HFF-Myc (cell line): Measurements from ENCODE around the gene ATP5PB.

Experiments used
- DNase-seq: peaks from one replicate; pipeline ENCODE4 v3.0.0-alpha.2; 2011; ENCODE audit warnings: low read depth; ENCODE audit errors: extremely low read depth
- H3K4me3 ChIP-seq: replicated peaks from 2 replicates; pipeline ENCODE4 v1.5.1; 2011; ENCODE audit warnings: low read depth, mild to moderate bottlenecking, control low read depth, low read length
- TF ChIP-seq, protein P1 (sequence below): IDR thresholded peaks from 2 replicates; pipeline ENCODE4 v1.5.1; 2012; ENCODE audit warnings: mild to moderate bottlenecking, low read depth, low read length, control low read depth; ENCODE audit errors: missing control alignments

ATP5PB gene

DNA sequence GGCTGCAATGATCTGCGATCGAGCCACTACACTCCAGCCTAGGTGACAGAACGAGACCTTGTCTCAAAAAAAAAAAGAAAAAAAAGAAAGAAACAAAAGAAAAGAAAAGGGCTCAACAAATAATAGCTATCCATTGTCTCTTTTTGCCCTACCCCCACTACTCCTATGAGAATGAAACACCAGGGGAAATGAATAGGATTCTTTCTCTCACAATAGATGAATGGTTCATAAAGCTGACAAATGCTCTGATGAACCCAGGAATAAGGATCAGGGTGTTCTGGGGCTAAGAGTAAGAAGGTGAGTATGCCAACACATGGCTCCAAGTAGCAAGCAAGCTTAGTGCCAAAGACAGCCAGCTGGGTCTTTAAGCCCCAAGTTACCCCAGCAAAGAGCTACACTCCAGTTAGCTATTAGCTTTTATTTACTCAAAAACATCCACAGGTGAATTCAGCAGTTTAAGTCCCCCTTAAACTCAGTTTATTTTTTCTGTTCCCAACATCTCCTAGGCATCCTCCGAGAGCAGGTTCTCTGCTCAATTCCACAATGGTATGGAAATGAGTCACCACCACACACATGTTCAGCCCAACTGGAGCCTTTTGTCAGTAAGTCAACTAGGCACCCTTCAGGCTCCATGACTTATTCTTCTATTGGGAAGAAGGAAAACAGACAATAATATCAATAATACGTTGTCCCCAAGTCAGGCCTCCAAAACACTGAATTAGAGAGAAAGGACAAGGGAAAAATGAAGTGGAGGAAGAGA lies 49.9 kb downstream of the ATP5PB start:
- TF ChIP-seq, protein P1, sequence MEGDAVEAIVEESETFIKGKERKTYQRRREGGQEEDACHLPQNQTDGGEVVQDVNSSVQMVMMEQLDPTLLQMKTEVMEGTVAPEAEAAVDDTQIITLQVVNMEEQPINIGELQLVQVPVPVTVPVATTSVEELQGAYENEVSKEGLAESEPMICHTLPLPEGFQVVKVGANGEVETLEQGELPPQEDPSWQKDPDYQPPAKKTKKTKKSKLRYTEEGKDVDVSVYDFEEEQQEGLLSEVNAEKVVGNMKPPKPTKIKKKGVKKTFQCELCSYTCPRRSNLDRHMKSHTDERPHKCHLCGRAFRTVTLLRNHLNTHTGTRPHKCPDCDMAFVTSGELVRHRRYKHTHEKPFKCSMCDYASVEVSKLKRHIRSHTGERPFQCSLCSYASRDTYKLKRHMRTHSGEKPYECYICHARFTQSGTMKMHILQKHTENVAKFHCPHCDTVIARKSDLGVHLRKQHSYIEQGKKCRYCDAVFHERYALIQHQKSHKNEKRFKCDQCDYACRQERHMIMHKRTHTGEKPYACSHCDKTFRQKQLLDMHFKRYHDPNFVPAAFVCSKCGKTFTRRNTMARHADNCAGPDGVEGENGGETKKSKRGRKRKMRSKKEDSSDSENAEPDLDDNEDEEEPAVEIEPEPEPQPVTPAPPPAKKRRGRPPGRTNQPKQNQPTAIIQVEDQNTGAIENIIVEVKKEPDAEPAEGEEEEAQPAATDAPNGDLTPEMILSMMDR, result no peak
- no peak for DNase-seq
- no peak overlapping the region for H3K4me3 ChIP-seq

DNA sequence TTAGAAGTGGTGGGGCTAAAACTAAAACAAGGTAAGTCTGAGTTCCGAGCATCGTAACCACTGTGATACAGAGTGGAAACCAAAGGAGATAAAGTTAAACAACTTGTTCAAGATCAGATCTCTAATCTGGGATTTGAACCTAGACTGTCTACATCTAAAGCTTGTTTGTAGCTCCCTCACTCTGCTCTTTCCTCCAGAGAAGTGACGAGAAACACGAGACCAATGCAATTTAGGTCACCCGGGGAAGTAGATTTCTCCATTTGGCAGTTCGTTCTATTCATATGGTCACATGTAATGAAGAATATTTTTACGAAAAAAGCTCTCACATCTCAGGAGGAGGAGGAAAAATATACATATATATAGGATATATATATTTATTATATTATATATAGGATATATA lies 52.4 kb downstream of the ATP5PB start:
- TF ChIP-seq, protein P1, result no peak
- H3K4me3 ChIP-seq, result no peak overlapping the region
- no peak for DNase-seq

DNA sequence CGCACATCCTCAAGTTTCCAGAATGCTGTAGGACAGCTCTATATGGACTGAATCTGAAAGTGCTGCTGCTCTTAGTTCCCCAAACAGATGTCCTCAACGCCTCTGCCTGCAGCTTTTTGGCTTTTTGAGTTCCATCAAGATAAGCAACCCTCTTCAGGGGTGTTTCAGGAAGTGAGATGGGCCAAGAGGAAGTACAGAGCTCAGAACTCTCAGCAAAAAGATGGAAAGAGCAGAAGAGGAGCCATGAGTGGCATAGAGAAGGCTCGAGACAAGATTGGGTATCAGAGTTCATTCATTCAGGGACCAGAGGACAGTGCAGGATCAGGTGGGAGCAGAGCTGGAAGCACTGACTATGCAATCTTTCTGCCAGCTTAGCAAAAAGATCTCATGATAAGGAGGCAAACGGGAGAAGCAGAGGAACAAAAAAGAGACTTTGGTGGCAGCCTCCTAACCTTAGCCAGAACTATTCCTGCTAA lies 54.4 kb downstream of the ATP5PB start, which contains the start of the genes ADORA3 and TMIGD3:
ADORA3 (minus strand) TSS at position 49 of the 476 bp plus-strand sequence. CDS start 279 bp downstream, outside the sequence.
TMIGD3 (minus strand) TSS at position 49 of the 476 bp plus-strand sequence. CDS start 279 bp downstream, outside the sequence.
- no peak for DNase-seq
- TF ChIP-seq, protein P1, result no peak
- no peak within 1 kb of the TSS for H3K4me3 ChIP-seq

DNA sequence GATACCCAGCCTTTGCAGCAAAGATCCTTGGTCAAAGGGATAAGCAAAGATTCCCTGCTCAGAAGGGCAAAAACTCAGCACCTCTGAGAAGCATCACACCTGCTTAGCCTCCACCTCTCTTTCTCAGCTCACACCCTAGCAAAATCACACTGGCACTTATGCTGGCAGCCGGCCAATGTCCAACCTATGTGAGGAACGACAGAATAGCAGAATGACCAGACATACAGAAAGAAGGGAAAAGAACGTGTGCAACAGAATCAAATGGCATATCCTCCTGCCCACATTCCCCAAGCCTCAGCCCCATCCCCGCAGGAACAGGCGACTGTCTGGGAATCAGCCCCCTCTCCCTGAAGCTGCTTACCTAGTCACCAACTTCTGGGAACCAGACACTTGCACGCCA lies 54.8 kb downstream of the ATP5PB start:
- no peak for DNase-seq
- no peak overlapping the region for H3K4me3 ChIP-seq
- TF ChIP-seq, protein P1, result no peak

DNA sequence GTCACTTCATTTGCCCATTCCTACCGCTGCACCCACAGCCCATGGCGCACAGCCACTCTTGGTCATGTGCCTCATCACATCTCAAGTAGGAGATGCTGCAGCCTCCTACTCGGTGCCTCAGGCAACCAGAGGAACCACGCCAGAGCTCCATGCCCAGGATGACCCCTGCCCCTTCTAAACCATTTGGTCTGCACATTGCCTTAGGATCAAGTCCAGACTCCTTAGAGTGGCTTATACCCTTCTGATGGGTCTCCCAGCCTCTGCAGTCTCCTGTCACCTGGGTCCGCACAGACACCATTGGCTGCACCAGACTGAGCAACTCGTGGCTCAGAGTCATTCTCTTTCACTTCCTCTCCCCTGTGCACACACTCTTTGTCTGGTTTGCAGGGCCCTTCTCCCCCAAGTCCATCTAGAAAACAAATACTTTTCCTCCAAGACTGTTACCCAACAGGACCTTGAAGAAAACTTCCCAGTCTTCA lies 56.4 kb downstream of the ATP5PB start:
- no peak for DNase-seq
- TF ChIP-seq, protein P1, result no peak
- no peak overlapping the region for H3K4me3 ChIP-seq

DNA sequence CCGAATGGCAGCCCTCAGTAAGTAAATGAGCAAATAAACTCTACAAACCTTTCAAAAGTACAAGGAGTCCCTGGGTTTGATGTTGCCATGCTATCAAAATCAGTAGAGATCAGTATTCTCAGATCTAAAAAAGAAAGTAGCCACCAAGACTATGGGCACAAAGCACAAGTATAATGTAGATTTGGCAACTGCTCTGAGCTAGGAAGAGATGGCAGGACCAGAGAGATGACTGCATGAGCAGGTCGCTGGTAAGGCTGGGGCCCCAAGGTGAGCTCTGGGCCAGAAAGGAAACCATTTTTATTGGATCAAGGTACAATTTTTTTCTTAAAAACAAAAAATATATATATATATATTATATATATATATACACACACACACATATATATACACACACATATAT lies 57.3 kb downstream of the ATP5PB start:
- H3K4me3 ChIP-seq, result no peak overlapping the region
- TF ChIP-seq, protein P1, result no peak
- DNase-seq, result no peak
